K562 (cell line): ENCODE measurements around the gene DCXR. TPM values are rescaled to one million over a fixed set of nuclear protein-coding genes. Genes with fewer than 3 reads are reported as not detected.
A peak's percentile ranks its signal among the peaks of the same experiment; 100 is the strongest.

Source experiments
- ADNP ChIP-seq: fragments of 200-800 bp; sonication (Bioruptor generic); IDR thresholded peaks from 2 replicates; pipeline ENCODE4 v1.6.1; 2016; ENCODE audit warnings: missing genetic modification characterization, missing compliant biosample characterization
- ARNT ChIP-seq, 2 experiments: fragments of 450-650 bp; IDR thresholded peaks; 2 replicates each; pipeline ENCODE4 v1.6.1; 2016; ENCODE audit warnings: mild to moderate bottlenecking in 1 of 2
- BRD9 ChIP-seq: fragments of 450-650 bp; IDR thresholded peaks from 2 replicates; pipeline ENCODE4 v1.6.1; 2018; ENCODE audit warnings: low read depth; ENCODE audit not compliant: partially characterized antibody
- CC2D1A ChIP-seq: fragments of 450-650 bp; IDR thresholded peaks from 2 replicates; pipeline ENCODE4 v1.6.1; 2017; ENCODE audit warnings: mild to moderate bottlenecking
- CXXC5 ChIP-seq: fragments of 250-450 bp; sonication (Bioruptor Pico); IDR thresholded peaks from 2 replicates; pipeline ENCODE4 v1.8.0; 2022; ENCODE audit warnings: inconsistent platforms, mild to moderate bottlenecking, moderate library complexity
- ELF1 ChIP-seq: fragments of 200-800 bp; sonication (Bioruptor generic); IDR thresholded peaks from 2 replicates; pipeline ENCODE4 v1.6.1; 2016; ENCODE audit warnings: missing genetic modification characterization, missing compliant biosample characterization
- HNRNPL ChIP-seq: fragments of 200-400 bp; formaldehyde crosslinking; IDR thresholded peaks from 2 replicates; pipeline ENCODE4 v1.6.1; 2017; ENCODE audit warnings: low read depth, mild to moderate bottlenecking, low read length
- KDM1A ChIP-seq, 2 experiments: fragments of 450-650 bp; IDR thresholded peaks; 2 replicates each; pipeline ENCODE4 v1.6.1; 2016; ENCODE audit warnings: mild to moderate bottlenecking in 2 of 2
- KDM2B ChIP-seq: fragments of 250-450 bp; sonication (Bioruptor Pico); IDR thresholded peaks from 2 replicates; pipeline ENCODE4 v1.8.0; 2021; ENCODE audit warnings: mild to moderate bottlenecking, moderate library complexity
- LCOR ChIP-seq: sonication (generic); formaldehyde crosslinking; IDR thresholded peaks from 2 replicates; pipeline ENCODE4 v1.8.0; 2022; ENCODE audit warnings: mild to moderate bottlenecking, missing genetic modification reagents
- NFIC ChIP-seq: fragments of 450-650 bp; IDR thresholded peaks from 2 replicates; pipeline ENCODE4 v1.6.1; 2017; ENCODE audit warnings: mild to moderate bottlenecking, inconsistent platforms
- RBFOX2 ChIP-seq: fragments of 200-400 bp; formaldehyde crosslinking; IDR thresholded peaks from 2 replicates; pipeline ENCODE4 v1.6.1; 2017; ENCODE audit warnings: low read depth, mild to moderate bottlenecking, low read length, moderate library complexity
- SIN3A ChIP-seq, 2 experiments: fragments of 150-350 bp in 1 of 2; IDR thresholded peaks; 2 replicates each; pipeline ENCODE4 v1.6.1; 2011 to 2016; ENCODE audit warnings: borderline replicate concordance in 2 of 2, low read depth in 2 of 2, low read length in 2 of 2, mild to moderate bottlenecking in 2 of 2, moderate library complexity in 2 of 2; ENCODE audit not compliant: control insufficient read depth in 1 of 2
- YY1 ChIP-seq, 3 experiments: IDR thresholded peaks; 2 replicates each; pipeline ENCODE4 v1.6.1; 2011; ENCODE audit warnings: low read length in 2 of 3, mild to moderate bottlenecking in 2 of 3, moderate library complexity in 2 of 3, borderline replicate concordance in 1 of 3, control low read depth in 1 of 3, low read depth in 1 of 3; ENCODE audit not compliant: insufficient read depth in 3 of 3, insufficient replicate concordance in 2 of 3, control insufficient read depth in 1 of 3, insufficient read length in 1 of 3; ENCODE audit errors: extremely low read depth in 1 of 3
- ZFPM2 ChIP-seq: fragments of 250-450 bp; sonication (Bioruptor Pico); IDR thresholded peaks from 2 replicates; pipeline ENCODE4 v1.5.1; 2022; ENCODE audit warnings: mild to moderate bottlenecking
- ZFX ChIP-seq: sonication (generic); formaldehyde crosslinking; IDR thresholded peaks from 2 replicates; pipeline ENCODE4 v1.8.0; 2022; ENCODE audit warnings: mild to moderate bottlenecking, missing genetic modification reagents, moderate library complexity
- ZNF212 ChIP-seq: fragments of 450-650 bp; formaldehyde crosslinking; IDR thresholded peaks from 2 replicates; pipeline ENCODE4 v1.4.0; 2020; ENCODE audit warnings: mild to moderate bottlenecking
- ZNF217 ChIP-seq: sonication (generic); formaldehyde crosslinking; IDR thresholded peaks from 2 replicates; pipeline ENCODE4 v1.8.0; 2022; ENCODE audit warnings: mild to moderate bottlenecking, missing genetic modification reagents
- ZNF24 ChIP-seq: fragments of 450-650 bp; IDR thresholded peaks from 2 replicates; pipeline ENCODE4 v1.6.1; 2016
- ZNF282 ChIP-seq: sonication (generic); formaldehyde crosslinking; IDR thresholded peaks from 2 replicates; pipeline ENCODE4 v1.8.1; 2023; ENCODE audit warnings: missing genetic modification reagents
- polyA plus RNA-seq, 8 experiments: library from polyadenylated mRNA; depleted of rRNA in 4 of 8; stranded (reverse) in 5 of 8; unstranded in 3 of 8; fragments of >200 nt; fragmentation: Nextera tagmentation in 2 of 8; fragmentation: Illumina TruSeq in 1 of 8; extraction: Ambion mirVana in 2 of 8; extraction: Trizol in 1 of 8; gene quantifications; 2 replicates each; pipeline versions ENCODE4 v1.2.1 to v1.2.3, GENCODE V29; 2011 to 2014; ENCODE audit warnings: inconsistent platforms in 1 of 8, missing spikeins in 1 of 8
- total RNA-seq, 7 experiments: library from RNA; depleted of rRNA in 6 of 7; stranded (reverse); fragments of >200 nt in 6 of 7; fragmentation: Illumina TruSeq in 2 of 7; extraction: Trizol in 2 of 7; gene quantifications; 2 replicates each; pipeline versions ENCODE4 v1.2.1 to v1.2.3, GENCODE V29; 2011 to 2021; ENCODE audit warnings: low replicate concordance in 1 of 7
- TF ChIP-seq, protein P1 (sequence below): sonication (generic); formaldehyde crosslinking; IDR thresholded peaks from 2 replicates; pipeline ENCODE4 v1.8.1; 2023; ENCODE audit warnings: mild to moderate bottlenecking, missing genetic modification reagents
- TF ChIP-seq, protein P2 (sequence below): fragments of 250-450 bp; sonication (Bioruptor Pico); IDR thresholded peaks from 2 replicates; pipeline ENCODE4 v1.4.0; 2020; ENCODE audit warnings: mild to moderate bottlenecking, moderate library complexity
- TF ChIP-seq, protein P3 (sequence below), 2 experiments: fragments of 450-650 bp; conservative IDR thresholded peaks; 2 replicates each; pipeline ENCODE4 v1.6.1; 2017; ENCODE audit warnings: mild to moderate bottlenecking in 2 of 2, moderate library complexity in 2 of 2

The DCXR gene
- total and polyA plus RNA-seq, 9 of the 15 experiments (the other 6 are each of a cell fraction or from before 2014, with no cell fraction given): 21.3 to 274 (median 156) TPM

DNA sequence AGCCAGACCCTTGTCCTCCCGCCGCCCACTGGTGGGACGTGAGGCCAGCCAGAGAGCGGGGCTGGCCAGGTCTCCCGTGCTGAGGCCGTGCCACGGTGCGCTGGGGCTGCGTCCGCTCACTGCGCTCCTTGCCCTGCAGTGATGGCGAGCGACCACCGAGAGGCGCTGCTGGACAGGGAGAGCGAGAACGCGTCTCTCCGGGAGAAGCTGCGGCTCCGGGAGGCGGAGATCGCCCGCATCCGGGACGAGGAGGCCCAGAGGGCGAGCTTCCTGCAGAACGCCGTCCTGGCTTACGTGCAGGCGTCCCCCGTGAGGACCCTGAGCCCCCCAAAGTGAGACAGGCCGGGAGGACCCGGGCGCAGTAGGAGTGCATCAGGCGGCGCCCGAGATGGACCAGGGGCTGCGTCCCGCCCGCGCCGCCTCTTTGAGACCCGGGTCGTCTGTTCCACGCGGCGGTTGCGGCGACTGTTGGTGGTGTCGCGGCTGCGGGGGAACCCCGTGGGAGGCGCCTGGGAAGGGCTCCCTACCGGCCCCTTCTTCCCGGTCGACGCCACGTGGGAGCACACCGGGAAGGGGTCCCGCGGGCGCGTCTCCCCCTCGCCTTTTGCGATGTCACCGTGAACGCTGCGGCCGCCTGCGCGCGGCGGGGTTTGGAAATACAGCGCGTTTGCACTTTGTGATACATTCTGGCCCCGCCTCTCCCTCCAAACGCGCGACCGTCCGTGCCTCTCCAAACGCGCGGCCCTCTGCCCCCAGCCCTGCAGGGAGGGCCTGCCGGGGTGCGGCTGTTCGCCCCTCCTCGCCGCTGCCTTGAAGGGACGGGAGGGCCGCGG is 6.8 kb downstream of the DCXR start (continued):
- TF ChIP-seq NFIC: peak; percentile 42; the same call in 1 of the 2 replicates
- peak; percentile 26; the same call in 1 of the 2 replicates for TF ChIP-seq ELF1 (tag)
- 0 out of 2 replicates have a peak, but pooled peaks have one; percentile 39 for TF ChIP-seq KDM2B (CRISPR knock-in tag)
- TF ChIP-seq BRD9: no peak
- TF ChIP-seq, protein P1, sequence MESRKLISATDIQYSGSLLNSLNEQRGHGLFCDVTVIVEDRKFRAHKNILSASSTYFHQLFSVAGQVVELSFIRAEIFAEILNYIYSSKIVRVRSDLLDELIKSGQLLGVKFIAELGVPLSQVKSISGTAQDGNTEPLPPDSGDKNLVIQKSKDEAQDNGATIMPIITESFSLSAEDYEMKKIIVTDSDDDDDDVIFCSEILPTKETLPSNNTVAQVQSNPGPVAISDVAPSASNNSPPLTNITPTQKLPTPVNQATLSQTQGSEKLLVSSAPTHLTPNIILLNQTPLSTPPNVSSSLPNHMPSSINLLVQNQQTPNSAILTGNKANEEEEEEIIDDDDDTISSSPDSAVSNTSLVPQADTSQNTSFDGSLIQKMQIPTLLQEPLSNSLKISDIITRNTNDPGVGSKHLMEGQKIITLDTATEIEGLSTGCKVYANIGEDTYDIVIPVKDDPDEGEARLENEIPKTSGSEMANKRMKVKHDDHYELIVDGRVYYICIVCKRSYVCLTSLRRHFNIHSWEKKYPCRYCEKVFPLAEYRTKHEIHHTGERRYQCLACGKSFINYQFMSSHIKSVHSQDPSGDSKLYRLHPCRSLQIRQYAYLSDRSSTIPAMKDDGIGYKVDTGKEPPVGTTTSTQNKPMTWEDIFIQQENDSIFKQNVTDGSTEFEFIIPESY (CRISPR knock-in tag): peak; percentile 91
- TF ChIP-seq CC2D1A: peak; percentile 83
- TF ChIP-seq LCOR (CRISPR knock-in tag): peak; percentile 82
- TF ChIP-seq ZFX (CRISPR knock-in tag): peak; percentile 80
- TF ChIP-seq ZNF24: peak; percentile 34; the same call in 1 of the 2 replicates
- TF ChIP-seq, protein P2, sequence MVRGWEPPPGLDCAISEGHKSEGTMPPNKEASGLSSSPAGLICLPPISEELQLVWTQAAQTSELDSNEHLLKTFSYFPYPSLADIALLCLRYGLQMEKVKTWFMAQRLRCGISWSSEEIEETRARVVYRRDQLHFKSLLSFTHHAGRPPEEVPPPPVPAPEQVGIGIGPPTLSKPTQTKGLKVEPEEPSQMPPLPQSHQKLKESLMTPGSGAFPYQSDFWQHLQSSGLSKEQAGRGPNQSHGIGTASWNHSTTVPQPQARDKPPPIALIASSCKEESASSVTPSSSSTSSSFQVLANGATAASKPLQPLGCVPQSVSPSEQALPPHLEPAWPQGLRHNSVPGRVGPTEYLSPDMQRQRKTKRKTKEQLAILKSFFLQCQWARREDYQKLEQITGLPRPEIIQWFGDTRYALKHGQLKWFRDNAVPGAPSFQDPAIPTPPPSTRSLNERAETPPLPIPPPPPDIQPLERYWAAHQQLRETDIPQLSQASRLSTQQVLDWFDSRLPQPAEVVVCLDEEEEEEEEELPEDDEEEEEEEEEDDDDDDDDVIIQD (CRISPR knock-in tag): no peak
- TF ChIP-seq ZFPM2 (CRISPR knock-in tag): no peak
- no peak for TF ChIP-seq ARNT (IDR thresholded peaks at IDR 0.05)
- TF ChIP-seq YY1 (IDR thresholded peaks at IDR 0.05; ENCODE audit: borderline replicate concordance in 1 of 3, control insufficient read depth in 1 of 3, extremely low read depth in 1 of 3, insufficient read depth in 3 of 3, insufficient read length in 1 of 3, insufficient replicate concordance in 2 of 3, low read depth in 1 of 3, low read length in 2 of 3): peak in 2 of 3 experiments; percentile 39 to 52
- TF ChIP-seq, protein P3, sequence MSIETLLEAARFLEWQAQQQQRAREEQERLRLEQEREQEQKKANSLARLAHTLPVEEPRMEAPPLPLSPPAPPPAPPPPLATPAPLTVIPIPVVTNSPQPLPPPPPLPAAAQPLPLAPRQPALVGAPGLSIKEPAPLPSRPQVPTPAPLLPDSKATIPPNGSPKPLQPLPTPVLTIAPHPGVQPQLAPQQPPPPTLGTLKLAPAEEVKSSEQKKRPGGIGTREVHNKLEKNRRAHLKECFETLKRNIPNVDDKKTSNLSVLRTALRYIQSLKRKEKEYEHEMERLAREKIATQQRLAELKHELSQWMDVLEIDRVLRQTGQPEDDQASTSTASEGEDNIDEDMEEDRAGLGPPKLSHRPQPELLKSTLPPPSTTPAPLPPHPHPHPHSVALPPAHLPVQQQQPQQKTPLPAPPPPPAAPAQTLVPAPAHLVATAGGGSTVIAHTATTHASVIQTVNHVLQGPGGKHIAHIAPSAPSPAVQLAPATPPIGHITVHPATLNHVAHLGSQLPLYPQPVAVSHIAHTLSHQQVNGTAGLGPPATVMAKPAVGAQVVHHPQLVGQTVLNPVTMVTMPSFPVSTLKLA (conservative IDR thresholded peaks at IDR 0.05): peak; percentile 84 to 91
- TF ChIP-seq ZNF282 (CRISPR knock-in tag): no peak
- no peak for TF ChIP-seq KDM1A (IDR thresholded peaks at IDR 0.05)
- TF ChIP-seq ZNF212 (CRISPR knock-in tag): no peak
- TF ChIP-seq RBFOX2: peak; percentile 77
- TF ChIP-seq SIN3A (IDR thresholded peaks at IDR 0.05; ENCODE audit: borderline replicate concordance in 2 of 2, control insufficient read depth in 1 of 2, low read depth in 2 of 2, low read length in 2 of 2): peak in 1 of 2 experiments; percentile 6; a peak in 1 of 4 replicates
- no peak for TF ChIP-seq ZNF217 (CRISPR knock-in tag)
- 0 out of 2 replicates have a peak, but pooled peaks have one; percentile 10 for TF ChIP-seq HNRNPL
- peak; percentile 85 for TF ChIP-seq CXXC5 (CRISPR knock-in tag)
- no peak for TF ChIP-seq ADNP (tag)
